Cardiac septum (tissue), 1 donor: ENCODE data around the gene VGLL4. TPM values are rescaled to one million over a fixed set of nuclear protein-coding genes. Genes with fewer than 3 reads are reported as not detected.

Experiments
- DNase-seq: peaks from one replicate; pipeline ENCODE4 v3.0.0-alpha.2; 2020; ENCODE audit warnings: low spot score
- intact Hi-C: fragments of 100-400 bp; cut with DNase I; formaldehyde crosslinking; loops from one replicate; pipeline ENCODE4 v1.14.0; 2022
- total RNA-seq: library from RNA; stranded (reverse); fragmentation: NEBNext Ultra II Directional; extraction: Animal tissue kit (Norgen Biotek cat#: 25700); gene quantifications from one replicate; pipeline ENCODE4 v1.2.1, GENCODE V29; 2021
- donor health status: DM: no; HTN: no; CAD: no.

VGLL4 gene
- total RNA-seq, 1 donor from 2014 or later, result 40.7 TPM

DNA sequence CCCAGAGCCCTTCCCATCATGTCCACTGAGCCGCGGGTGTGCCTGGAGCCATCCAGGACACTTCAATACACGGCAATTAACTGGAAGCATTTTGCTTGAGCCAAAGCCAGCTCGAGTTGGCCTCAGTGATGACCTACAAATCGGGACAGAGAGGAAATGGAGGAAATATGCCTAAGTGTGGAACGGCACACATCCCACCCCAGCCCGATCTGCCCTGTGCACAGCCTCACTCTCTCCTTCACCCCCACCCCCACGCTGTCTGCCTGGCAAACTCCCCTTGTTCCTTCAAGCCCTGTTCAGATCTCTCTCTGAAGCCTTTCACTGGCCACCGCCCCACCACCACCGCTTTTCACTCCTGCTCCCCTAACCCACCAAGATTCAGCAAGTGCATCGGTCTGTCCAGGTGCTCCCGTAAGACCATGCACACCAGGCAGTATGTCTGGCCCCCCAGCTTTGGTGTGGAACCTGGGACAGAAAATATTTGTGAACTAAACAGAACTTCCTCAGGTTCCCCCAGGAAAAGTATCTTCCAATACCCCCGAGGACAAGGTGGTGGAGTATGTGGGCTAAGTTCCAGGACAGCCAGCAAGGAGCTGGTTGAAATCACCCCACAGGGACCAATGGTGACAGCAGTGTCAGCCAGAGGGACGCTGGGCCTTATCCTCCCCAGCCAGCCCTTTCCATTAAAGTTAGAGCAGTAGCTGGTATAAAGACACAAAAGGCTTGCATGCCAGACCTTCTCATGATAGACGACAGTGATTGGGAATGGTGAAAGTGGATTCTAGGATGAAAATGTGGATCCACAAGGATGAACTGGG is 83.7 kb downstream of the VGLL4 start:
- DNase-seq, result no peak
- intact Hi-C loops, result loop anchor here (5.0 to 10.0 kb wide), 3 partner anchors 155 to 245 kb away; no protein-coding TSS in a partner anchor

DNA sequence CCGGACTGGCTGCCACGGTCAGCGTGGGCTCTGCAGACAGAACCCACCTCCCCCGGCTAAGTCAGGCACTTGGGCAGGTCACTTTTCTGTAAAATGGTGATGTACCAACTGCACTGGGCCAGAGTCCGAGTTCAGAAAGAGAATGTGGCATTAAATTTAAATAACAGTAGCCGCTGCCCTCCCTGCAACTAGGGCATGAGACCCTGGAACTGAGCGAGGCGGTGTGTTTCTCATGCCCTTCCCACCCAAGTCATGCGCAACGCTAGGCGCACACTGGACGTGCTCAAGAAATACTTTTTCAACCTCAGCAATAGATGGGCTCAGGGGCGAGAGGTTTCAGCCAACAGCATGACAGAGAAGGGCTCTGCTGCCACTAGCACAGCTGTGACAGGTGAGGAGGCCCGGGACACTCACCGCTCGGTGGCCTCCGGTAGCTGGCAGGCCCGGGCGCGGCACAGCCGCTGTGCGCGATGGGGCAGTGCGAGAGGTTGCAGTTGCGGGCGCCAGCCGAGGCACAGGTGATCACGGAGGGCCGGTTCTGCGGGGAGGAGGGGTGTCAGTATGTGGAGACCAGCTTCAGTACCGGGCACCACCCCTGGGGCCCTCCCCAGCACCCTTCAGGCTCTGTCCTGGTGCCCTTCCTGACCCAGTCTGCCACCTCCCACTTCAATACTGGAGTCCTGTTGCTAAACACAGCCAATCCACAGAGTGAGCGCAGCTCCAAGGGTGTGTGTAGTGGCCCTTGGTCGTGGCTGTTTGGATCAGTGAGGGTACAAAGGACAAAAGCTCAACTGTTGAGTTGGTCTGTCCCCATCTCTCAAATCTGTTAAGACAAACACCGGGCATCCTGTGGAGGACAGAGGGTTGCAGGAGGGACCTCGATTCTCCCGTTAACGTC is 84.5 kb downstream of the VGLL4 start:
- intact Hi-C loops, result no loop called here
- no peak for DNase-seq

DNA sequence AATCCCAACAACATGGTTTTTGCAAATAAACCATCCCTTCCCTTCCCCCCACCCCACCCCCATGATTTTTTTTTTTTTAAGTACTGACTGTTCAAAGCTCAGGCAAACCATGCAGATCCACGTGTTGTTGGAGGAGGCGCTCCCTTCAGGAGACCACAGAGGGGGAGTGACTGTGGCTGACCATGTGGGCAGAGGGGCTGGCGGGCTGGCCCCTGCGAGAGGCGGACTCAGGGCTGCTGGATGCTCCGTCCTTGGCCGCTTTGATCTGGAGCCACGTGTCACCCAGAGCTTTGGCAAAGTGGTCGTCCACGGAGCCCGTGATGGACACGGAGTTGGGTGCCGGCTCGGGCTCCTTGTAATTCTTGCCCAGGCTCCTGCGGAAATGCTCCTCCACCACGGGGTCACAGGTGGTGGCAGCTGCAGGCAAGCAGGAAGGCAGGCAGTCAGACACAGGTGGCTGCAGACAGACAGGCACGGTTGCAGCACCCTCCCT is 85.3 kb downstream of the VGLL4 start:
- no peak for DNase-seq
- intact Hi-C loops, result no loop called here

DNA sequence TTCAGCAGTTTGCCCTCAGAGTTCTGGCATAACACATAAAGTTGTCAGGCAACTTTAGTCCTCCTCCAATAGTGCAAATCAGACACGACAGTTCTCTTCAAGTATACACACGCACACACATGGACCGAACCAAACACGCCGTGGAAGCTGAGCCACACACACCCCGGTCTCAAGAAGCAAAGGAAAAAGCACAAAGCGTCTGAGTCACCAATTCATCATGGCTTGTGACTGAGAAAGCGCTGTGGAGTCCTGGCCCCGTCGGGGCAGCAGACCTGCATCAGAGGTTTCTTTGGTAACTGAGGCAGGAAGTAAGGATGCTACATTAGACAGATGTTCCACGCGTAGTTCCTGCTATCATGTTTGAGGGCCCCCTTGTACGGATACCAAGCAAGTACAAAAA is 85.7 kb downstream of the VGLL4 start:
- no peak for DNase-seq
- intact Hi-C loops, result no loop called here

DNA sequence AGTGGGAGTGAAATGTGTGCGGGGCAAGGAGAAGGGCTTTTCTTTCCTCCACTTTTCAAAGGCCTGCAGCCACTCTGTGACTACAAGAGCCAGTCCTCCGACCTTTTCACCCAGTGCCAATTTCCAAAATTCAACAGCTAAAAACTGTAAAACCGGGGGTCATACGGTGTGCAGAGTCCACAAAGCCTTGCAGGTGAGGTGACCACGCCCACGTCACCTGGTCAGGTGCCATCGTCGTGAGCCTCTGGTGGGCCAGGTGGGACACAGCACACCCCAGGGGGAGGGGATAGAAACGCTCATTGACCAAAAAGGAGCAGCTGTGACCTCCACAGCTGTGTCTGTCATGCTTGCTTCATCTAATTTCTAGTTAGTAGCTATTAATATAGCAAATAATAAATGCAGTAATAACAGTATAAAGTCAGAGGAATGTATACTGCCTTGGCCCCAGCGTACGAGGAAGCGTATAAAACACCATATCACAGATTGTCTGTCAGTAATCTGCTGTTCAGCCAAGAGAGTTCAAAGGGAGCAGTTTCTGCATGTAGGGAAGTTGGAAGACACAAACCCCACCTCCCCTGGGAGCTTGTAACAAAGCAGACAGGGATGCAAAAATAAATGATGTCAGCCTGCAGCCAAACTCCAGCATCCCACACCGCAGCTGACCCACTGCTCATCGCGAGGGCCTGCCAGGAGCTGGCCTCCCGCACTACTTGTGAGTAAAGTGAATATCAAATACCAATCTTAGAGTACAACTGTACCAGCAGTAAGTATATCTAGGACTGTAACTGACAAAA is 86.7 kb downstream of the VGLL4 start:
- DNase-seq, result no peak
- intact Hi-C loops, result no loop called here

GRCh38 chr3:11555881-11556633 is 87.7 kb downstream of the VGLL4 start:
- intact Hi-C loops, result no loop called here
- DNase-seq, result no peak

DNA sequence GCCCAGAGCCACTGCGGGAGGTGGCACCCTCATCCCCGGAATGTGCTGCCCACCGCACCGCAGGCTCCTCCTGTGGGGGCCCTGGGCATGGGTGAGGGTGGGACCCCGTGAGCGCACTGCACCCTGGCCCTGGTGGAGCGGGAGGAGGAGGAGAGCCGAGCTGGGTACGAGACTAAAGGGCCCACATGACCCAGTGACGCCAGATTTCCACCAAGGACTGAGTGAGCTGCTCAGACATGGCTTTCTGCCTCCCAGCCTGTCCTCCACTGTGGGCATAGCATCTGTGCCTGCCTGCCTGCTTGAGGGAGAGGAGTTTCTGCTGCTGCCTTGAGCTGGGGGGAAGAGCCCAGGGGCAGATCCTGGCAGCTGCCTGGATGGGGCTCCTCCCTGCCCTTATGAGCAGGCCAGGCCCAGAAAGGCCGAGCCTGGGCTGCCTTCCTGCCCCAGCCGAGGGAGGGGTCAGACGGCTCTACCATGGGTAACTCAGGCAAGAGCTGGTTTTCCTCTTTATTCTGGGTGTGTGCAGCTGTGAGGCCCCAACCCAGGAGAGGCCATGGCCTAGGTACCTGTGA is 88.4 kb downstream of the VGLL4 start:
- intact Hi-C loops, result no loop called here
- DNase-seq, result no peak

GRCh38 chr3:11554666-11555065 is 89.0 kb downstream of the VGLL4 start:
- no peak for DNase-seq
- intact Hi-C loops, result loop anchor here (5.0 kb wide), 1 partner anchor 42 kb away; no protein-coding TSS in a partner anchor

- no peak for DNase-seq
- intact Hi-C loops, result loop anchor here (5.0 kb wide), 1 partner anchor 42 kb away; no protein-coding TSS in a partner anchor
Observed at GRCh38 chr3:11554236-11554610, 89.5 kb downstream of the VGLL4 start.

GRCh38 chr3:11553436-11554235 is 90.1 kb downstream of the VGLL4 start:
- no peak for DNase-seq
- intact Hi-C loops, result loop anchor here (5.0 kb wide), 1 partner anchor 41 kb away; no protein-coding TSS in a partner anchor

DNA sequence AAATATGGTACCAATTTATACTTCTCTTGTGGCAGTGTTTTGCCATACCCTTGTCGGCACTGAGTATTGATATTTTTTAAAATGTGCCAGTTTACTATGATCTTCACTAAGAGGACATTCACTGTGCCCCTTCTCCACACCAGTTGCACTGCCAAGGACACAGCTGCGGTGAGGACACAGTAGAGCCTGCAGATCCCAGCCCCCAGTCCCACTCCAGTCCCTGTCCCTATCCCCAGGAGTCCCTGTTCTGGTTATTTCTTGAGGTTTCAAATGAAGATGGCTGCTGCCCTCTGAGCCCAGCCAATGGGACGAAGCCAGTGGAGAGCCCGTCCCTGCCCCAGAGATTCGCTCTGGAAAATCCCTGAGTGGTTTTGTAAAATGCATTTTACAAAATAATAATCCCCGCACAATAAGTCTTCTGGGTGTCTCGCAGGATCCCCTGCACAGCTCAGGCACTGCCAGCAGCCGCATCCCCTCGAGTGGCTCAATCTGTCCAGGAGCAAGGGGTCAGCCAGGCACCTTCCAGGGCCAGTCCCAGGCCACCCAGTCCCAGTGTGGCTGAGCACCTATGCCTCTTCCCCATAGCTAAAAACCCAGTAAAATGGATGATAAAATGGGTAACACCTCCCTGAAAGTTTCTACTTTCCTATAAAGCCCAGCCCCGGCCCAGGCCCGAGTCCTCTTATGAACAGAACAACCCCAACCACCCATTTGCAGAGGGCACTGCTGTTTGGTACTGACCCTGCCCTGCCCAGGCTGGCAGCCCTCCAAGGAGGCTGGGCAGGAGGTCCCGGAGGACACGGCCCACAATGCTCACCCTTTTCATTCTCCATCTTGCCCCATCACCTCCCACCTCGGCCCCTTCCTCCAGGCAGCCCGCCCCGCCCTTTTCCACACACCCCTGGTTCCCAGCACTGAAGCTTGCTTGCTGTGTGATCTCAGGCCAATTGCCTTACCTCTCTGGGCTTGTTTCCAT is 91.1 kb downstream of the VGLL4 start:
- intact Hi-C loops, result loop anchor here (5.0 kb wide), 1 partner anchor 40 kb away; no protein-coding TSS in a partner anchor
- DNase-seq, result no peak

- intact Hi-C loops, result loop anchor here (5.0 kb wide), 1 partner anchor 39 kb away; no protein-coding TSS in a partner anchor
- DNase-seq, result no peak
Observed at GRCh38 chr3:11551036-11551435, 92.7 kb downstream of the VGLL4 start.

DNA sequence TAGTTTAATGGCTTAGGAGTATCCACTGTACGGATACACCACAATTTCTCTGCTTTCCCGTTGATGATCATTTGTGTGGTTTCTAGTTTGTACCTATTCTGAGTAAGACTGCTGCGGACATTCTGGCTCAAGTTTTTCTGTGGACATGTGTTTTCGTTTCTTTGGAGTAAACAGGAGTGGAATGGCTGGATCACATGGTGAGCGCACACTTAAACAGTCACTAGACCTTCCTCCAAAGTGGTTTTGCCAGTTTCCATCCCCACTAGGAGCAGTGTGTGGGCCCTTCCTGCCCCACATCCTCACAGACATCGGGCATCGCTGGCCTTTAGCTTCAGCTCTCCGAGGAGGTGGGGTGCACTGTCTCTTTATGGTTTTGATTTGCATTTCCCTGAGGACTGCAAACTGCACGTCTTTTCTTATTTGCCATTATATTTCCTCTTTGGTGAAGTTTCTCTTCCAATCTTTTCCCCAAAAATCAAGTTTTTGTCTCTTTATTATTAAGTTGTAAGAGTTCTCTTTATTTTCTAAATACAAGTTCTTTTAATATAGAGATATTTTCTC is 94.1 kb downstream of the VGLL4 start:
- no peak for DNase-seq
- intact Hi-C loops, result loop anchor here (5.0 kb wide), 1 partner anchor 37 kb away; no protein-coding TSS in a partner anchor

DNA sequence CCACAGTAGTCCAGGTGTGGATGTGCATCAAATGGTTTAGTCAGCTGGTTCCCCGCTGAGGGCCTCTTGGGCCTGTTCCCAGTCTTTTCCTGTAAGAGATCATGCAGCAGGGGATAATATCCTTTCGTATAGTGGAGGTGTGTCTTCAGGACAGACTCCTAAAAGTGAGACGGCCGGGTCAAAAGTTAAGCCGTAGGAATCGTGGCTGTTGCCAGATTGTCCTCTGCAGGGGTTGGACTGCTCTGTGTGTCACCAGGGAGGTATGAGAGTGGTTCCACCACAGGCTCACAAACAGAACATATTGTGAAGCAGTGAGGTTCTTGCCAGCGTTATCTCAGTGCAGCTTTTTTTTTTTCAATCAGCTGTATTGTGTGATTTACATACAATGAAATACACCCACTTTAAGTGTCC is 95.0 kb downstream of the VGLL4 start:
- intact Hi-C loops, result no loop called here
- no peak for DNase-seq

DNA sequence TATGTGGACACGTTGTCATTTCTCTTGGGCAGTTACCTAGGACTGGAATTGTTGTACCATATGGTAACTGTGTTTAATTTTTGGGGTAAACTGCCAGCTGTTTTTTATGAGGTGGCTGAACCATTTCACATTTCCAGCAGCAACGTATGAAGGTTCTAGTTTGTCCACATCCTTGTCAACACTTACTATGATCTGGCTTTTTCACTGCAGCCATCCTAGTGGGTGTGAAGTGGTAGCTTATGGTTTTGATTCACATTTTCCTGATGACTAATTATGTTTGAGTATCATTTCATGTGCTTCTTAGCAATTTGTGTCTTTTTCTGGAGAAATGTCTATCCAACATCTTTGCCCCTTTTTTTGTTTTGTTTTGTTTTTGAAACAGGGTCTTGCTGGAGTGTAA is 96.2 kb downstream of the VGLL4 start:
- no peak for DNase-seq
- intact Hi-C loops, result no loop called here

GRCh38 chr3:11546657-11547302 is 96.9 kb downstream of the VGLL4 start:
- intact Hi-C loops, result no loop called here
- peak; percentile 58 for DNase-seq
